ENCODE results near the gene FBXO7.

DNA sequence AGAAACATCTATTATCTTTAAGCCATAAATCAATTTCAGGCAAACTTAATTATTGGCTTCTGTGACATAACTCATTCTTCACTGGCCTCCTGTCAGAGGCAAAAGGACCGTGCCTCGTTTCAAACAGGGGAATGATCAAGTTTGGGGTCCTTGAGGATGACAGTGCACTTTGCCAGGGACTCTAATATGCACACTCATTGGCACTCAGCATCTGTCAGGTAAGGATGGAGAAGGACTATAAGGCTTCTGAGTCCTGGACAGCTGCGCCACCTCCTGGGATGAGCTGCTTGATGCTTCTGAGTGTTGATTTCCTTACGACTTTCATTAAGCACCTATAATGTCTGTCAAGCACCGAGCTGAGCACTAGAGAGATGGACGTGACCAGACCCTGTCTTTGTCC, 30.5 kb upstream of the FBXO7 start:
- TF ChIP-seq, protein P1, sequence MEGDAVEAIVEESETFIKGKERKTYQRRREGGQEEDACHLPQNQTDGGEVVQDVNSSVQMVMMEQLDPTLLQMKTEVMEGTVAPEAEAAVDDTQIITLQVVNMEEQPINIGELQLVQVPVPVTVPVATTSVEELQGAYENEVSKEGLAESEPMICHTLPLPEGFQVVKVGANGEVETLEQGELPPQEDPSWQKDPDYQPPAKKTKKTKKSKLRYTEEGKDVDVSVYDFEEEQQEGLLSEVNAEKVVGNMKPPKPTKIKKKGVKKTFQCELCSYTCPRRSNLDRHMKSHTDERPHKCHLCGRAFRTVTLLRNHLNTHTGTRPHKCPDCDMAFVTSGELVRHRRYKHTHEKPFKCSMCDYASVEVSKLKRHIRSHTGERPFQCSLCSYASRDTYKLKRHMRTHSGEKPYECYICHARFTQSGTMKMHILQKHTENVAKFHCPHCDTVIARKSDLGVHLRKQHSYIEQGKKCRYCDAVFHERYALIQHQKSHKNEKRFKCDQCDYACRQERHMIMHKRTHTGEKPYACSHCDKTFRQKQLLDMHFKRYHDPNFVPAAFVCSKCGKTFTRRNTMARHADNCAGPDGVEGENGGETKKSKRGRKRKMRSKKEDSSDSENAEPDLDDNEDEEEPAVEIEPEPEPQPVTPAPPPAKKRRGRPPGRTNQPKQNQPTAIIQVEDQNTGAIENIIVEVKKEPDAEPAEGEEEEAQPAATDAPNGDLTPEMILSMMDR (IDR thresholded peaks at IDR 0.05): no peak
- TF ChIP-seq POLR2A (IDR thresholded peaks at IDR 0.05): no peak

All from adrenal gland (tissue), 5 donors.